CD4-positive, alpha-beta T cell treated with Interleukin-2 at 100 ng/mL for 4 hours (primary cell): ENCODE data around the gene ANKRD26.
"Not testable (repeated sequence)": the region's sequence is repeated elsewhere in the genome, so short reads cannot be mapped to it uniquely, and the experiment has no call there.

ENCODE experiments used
- DNase-seq: peaks from one replicate; pipeline ENCODE4 v3.0.0-alpha.2; 2020; ENCODE audit warnings: low spot score

The ANKRD26 gene

GRCh38 chr10:27099916-27100812 lies at the start of gene ANKRD26:
Gene ANKRD26 (minus strand): TSS chr10:27100494. CDS start chr10:27100326, 168 bp downstream.
- peak; percentile 96 for DNase-seq

- no peak for DNase-seq
These were observed 47.4 kb upstream of the ANKRD26 start for GRCh38 chr10:27147701-27148100.

GRCh38 chr10:27145937-27146336 lies 45.6 kb upstream of the ANKRD26 start:
- no peak for DNase-seq

- DNase-seq, result no peak
These were observed 43.4 kb upstream of the ANKRD26 start for GRCh38 chr10:27143686-27144085.

GRCh38 chr10:27138277-27138676 lies 38.0 kb upstream of the ANKRD26 start:
- DNase-seq, result no peak

- DNase-seq, result no peak
These were observed 34.1 kb upstream of the ANKRD26 start for GRCh38 chr10:27134371-27134770.

- DNase-seq, result no peak
These were observed 7.9 kb upstream of the ANKRD26 start for GRCh38 chr10:27108165-27108564.

- DNase-seq, result no peak
These were observed 4.6 kb upstream of the ANKRD26 start for GRCh38 chr10:27104919-27105318.

GRCh38 chr10:27100813-27101347 lies 586 bp upstream of the ANKRD26 start:
- peak; percentile 18 for DNase-seq

GRCh38 chr10:27099448-27099847 lies 846 bp downstream of the ANKRD26 start:
- DNase-seq, result no peak

- no peak for DNase-seq
These were observed 11.9 kb downstream of the ANKRD26 start for GRCh38 chr10:27088119-27089044.

GRCh38 chr10:27072436-27073114 lies 27.7 kb downstream of the ANKRD26 start:
- DNase-seq, result no peak

GRCh38 chr10:27068217-27068891 lies 31.9 kb downstream of the ANKRD26 start:
- no peak for DNase-seq

- DNase-seq, result no peak
These were observed 35.2 kb downstream of the ANKRD26 start for GRCh38 chr10:27065084-27065483.

- DNase-seq, result no peak
These were observed 47.6 kb downstream of the ANKRD26 start for GRCh38 chr10:27052656-27053055.

GRCh38 chr10:27045247-27045646 lies 55.0 kb downstream of the ANKRD26 start:
- not testable (repeated sequence) for DNase-seq

GRCh38 chr10:27041196-27041595 lies 59.1 kb downstream of the ANKRD26 start:
- no peak for DNase-seq

GRCh38 chr10:27038168-27038567 lies 62.1 kb downstream of the ANKRD26 start:
- no peak for DNase-seq

GRCh38 chr10:27035163-27035562 lies 65.1 kb downstream of the ANKRD26 start:
- no peak for DNase-seq

GRCh38 chr10:27030060-27030459 lies 70.2 kb downstream of the ANKRD26 start:
- peak; percentile 2 for DNase-seq

- DNase-seq, result no peak
These were observed 78.2 kb downstream of the ANKRD26 start for GRCh38 chr10:27022048-27022447.
